HG03575 (cell line): Measurements from ENCODE around the gene PARD6G.
"Not testable (repeated sequence)": the region's sequence is repeated elsewhere in the genome, so short reads cannot be mapped to it uniquely, and the experiment has no call there.

Experiments
- ATAC-seq: cut with Tn5 transposase; IDR thresholded peaks from one replicate; pipeline ENCODE4 v1.9.1; 2021; ENCODE audit not compliant: unreplicated experiment, insufficient number of reproducible peaks, low FRiP score; ENCODE audit errors: extremely low read depth

PARD6G gene

GRCh38 chr18:80178935-80179818 is 68.1 kb downstream of the PARD6G start:
- ATAC-seq = no peak

GRCh38 chr18:80177128-80177527 is 70.2 kb downstream of the PARD6G start:
- ATAC-seq = no peak

- ATAC-seq = no peak
These were observed 70.8 kb downstream of the PARD6G start for GRCh38 chr18:80176334-80177073.

- no peak for ATAC-seq
These were observed 71.7 kb downstream of the PARD6G start for GRCh38 chr18:80175451-80176204.

GRCh38 chr18:80173060-80173459 is 74.3 kb downstream of the PARD6G start:
- ATAC-seq = no peak

- ATAC-seq = no peak
These were observed 75.3 kb downstream of the PARD6G start for GRCh38 chr18:80172056-80172455.

- ATAC-seq = no peak
These were observed 76.1 kb downstream of the PARD6G start for GRCh38 chr18:80171054-80171872.

GRCh38 chr18:80170395-80171053 is 76.8 kb downstream of the PARD6G start:
- no peak for ATAC-seq

GRCh38 chr18:80169607-80170006 is 77.7 kb downstream of the PARD6G start:
- no peak for ATAC-seq

GRCh38 chr18:80168982-80169381 is 78.3 kb downstream of the PARD6G start:
- no peak for ATAC-seq

GRCh38 chr18:80168346-80168745 is 79.0 kb downstream of the PARD6G start:
- ATAC-seq = no peak

GRCh38 chr18:80167931-80168330 is 79.4 kb downstream of the PARD6G start:
- no peak for ATAC-seq

- ATAC-seq = no peak
These were observed 80.0 kb downstream of the PARD6G start for GRCh38 chr18:80167331-80167730.

GRCh38 chr18:80166725-80167124 is 80.6 kb downstream of the PARD6G start:
- ATAC-seq = no peak

- ATAC-seq = no peak
These were observed 81.1 kb downstream of the PARD6G start for GRCh38 chr18:80166240-80166639.

GRCh38 chr18:80164727-80165355 is 82.5 kb downstream of the PARD6G start:
- ATAC-seq = not testable (repeated sequence)

GRCh38 chr18:80163183-80163582 is 84.1 kb downstream of the PARD6G start:
- ATAC-seq = no peak
